ENCODE measurements around the gene GSDMA. TPM values are rescaled to one million over a fixed set of nuclear protein-coding genes. Genes with fewer than 3 reads are reported as not detected.

Gene GSDMA
- total RNA-seq, 1 experiment from 2014 or later: not detected

- Histone ChIP-seq H4K20me1 (ENCODE audit: control insufficient read depth, insufficient read depth, insufficient read length) (no peaks in the 10 kb centered on the region), H2BK120ac (ENCODE audit: low read depth, low read length, poor library complexity, severe bottlenecking) (no peak overlapping the region), H3K27me3 (ENCODE audit: insufficient read depth, low read length) (no peaks in the 10 kb centered on the region; the same call in 1 of the 2 replicates), H3T11ph (ENCODE audit: low read length) (no peak overlapping the region), H4K5ac (ENCODE audit: insufficient read length, low read depth, low read length) (no peak overlapping the region), H3K18ac (ENCODE audit: insufficient read length, low read depth, low read length) (no peak overlapping the region), H3K79me1 (ENCODE audit: insufficient read depth, low read depth, low read length, poor library complexity, severe bottlenecking) (no peaks in the 10 kb centered on the region), H3K9me3 (ENCODE audit: control insufficient read depth, low read depth, low read length) (no peaks in the 10 kb centered on the region), H2AK5ac (ENCODE audit: insufficient read length, low read length) (no peak overlapping the region), H2BK20ac (ENCODE audit: low read depth, low read length, poor library complexity, severe bottlenecking) (no peak overlapping the region), H4K91ac (ENCODE audit: insufficient read length, low read depth, low read length) (no peak overlapping the region), H3K79me2 (ENCODE audit: insufficient read depth, low read length) (no peaks in the 10 kb centered on the region), H2BK15ac (ENCODE audit: low read depth, low read length) (no peak overlapping the region), H3K4ac (ENCODE audit: low read depth, low read length) (no peak overlapping the region), H3K9ac (ENCODE audit: extremely low read depth, insufficient read length, low read length) (no peak overlapping the region), H3K4me2 (ENCODE audit: insufficient read depth, insufficient read length, low read length) (no peak overlapping the region), H4K8ac (replicated peaks; ENCODE audit: insufficient read length, low read depth, low read length) (no peak overlapping the region), H2BK12ac (ENCODE audit: insufficient read length, low read depth, low read length) (no peak overlapping the region), H3K23ac (ENCODE audit: insufficient read length, low read depth, low read length) (no peak overlapping the region), H3K14ac (ENCODE audit: insufficient read depth, low read length) (no peak overlapping the region), H3K23me2 (ENCODE audit: insufficient read length, low read depth, low read length, poor library complexity, severe bottlenecking) (no peaks in the 10 kb centered on the region), H3K56ac (ENCODE audit: insufficient read length, low read depth, low read length) (no peak overlapping the region), H3K4me1 (ENCODE audit: insufficient read depth, low read length) (no peaks in the 10 kb centered on the region; the same call in none of the 2 replicates), H2BK5ac (ENCODE audit: insufficient read length, low read length) (no peak overlapping the region), H3K27ac (ENCODE audit: insufficient read length, low read depth, low read length) (no peak overlapping the region), H2AFZ (ENCODE audit: low read length) (no peak overlapping the region)
- no peak for TF ChIP-seq CTCF (conservative IDR thresholded peaks at IDR 0.05)
- Mint-ChIP-seq H3K27me3 (ENCODE audit: low read depth) (peaks cover 42% of the 10 kb centered on the region), H3K4me1 (0 out of 4 replicates have a peak, but pooled peaks cover 0 to 3% of the 10 kb centered on the region in 2 experiments), H3K4me3 (no peak overlapping the region), H3K36me3 (ENCODE audit: insufficient read depth in 1 of 3, low read depth in 3 of 3) (no peaks in the 10 kb centered on the region), H3K27ac (no peak overlapping the region), H3K9me3 (no peaks in the 10 kb centered on the region; a peak in 1 of 5 replicates)
- no peak for DNase-seq
- no CpG with 5 or more reads among the region's 3 CpGs for WGBS (ENCODE audit: extremely low coverage, insufficient read length, low lambda C conversion rate)
Observed at GRCh38 chr17:39972271-39972670, 9.5 kb downstream of the GSDMA start.

Data from H9 (cell line).